Hepatocyte (in vitro differentiated cells): Measurements from ENCODE around the gene ROBO1.

Source experiments
- EZH2 ChIP-seq: fragments of 200-600 bp; sonication (generic); IDR thresholded peaks from 2 replicates; pipeline ENCODE4 v1.6.1; 2016; ENCODE audit warnings: antibody characterized with exemption, mild to moderate bottlenecking, borderline replicate concordance
- EZH2phosphoT487 ChIP-seq: fragments of 200-600 bp; sonication (generic); IDR thresholded peaks from one replicate; pipeline ENCODE4 v1.6.1; 2018; ENCODE audit warnings: antibody characterized with exemption, mild to moderate bottlenecking, low read depth, moderate library complexity; ENCODE audit not compliant: unreplicated experiment, severe bottlenecking
- TF ChIP-seq, protein P1 (sequence below): fragments of 200-600 bp; sonication (generic); IDR thresholded peaks from 2 replicates; pipeline ENCODE4 v1.5.1; 2016; ENCODE audit warnings: antibody characterized with exemption, mild to moderate bottlenecking; ENCODE audit not compliant: poor library complexity

DNA sequence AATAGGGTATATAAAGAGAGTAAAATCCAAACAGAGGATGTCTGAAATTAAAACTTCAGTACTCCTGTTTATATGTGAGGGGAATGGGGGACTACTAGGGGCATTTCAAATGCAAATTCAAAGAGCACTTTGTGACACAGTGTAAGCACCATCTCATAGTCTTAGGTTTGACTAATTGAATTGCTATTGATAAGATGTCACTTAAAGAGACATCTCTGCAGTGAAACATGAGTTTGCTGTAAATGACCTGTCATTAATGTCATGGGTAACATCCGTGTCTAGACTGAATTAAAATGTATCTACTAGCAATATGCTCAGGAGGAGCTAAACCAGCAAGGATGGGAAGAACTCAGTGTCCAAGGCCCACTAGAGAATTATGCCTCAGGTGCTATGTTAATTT is 41.0 kb downstream of the ROBO1 start:
- TF ChIP-seq, protein P1, sequence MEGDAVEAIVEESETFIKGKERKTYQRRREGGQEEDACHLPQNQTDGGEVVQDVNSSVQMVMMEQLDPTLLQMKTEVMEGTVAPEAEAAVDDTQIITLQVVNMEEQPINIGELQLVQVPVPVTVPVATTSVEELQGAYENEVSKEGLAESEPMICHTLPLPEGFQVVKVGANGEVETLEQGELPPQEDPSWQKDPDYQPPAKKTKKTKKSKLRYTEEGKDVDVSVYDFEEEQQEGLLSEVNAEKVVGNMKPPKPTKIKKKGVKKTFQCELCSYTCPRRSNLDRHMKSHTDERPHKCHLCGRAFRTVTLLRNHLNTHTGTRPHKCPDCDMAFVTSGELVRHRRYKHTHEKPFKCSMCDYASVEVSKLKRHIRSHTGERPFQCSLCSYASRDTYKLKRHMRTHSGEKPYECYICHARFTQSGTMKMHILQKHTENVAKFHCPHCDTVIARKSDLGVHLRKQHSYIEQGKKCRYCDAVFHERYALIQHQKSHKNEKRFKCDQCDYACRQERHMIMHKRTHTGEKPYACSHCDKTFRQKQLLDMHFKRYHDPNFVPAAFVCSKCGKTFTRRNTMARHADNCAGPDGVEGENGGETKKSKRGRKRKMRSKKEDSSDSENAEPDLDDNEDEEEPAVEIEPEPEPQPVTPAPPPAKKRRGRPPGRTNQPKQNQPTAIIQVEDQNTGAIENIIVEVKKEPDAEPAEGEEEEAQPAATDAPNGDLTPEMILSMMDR: no peak
- TF ChIP-seq EZH2phosphoT487 (no peak), EZH2 (no peak)
